Testis (tissue), 2 donors: ENCODE measurements around the gene EDAR.

ENCODE experiments used
- POLR2A ChIP-seq: fragments of 450-650 bp; IDR thresholded peaks from one replicate; pipeline ENCODE4 v1.6.1; 2017; ENCODE audit warnings: antibody characterized with exemption, mild to moderate bottlenecking, moderate library complexity
- TF ChIP-seq, protein P1 (sequence below), 3 experiments: fragments of 450-650 bp in 2 of 3; fragments of 200-600 bp in 1 of 3; sonication (generic) in 1 of 3; IDR thresholded peaks; one replicate each; pipeline ENCODE4 v1.5.1; 2016 to 2019; ENCODE audit warnings: antibody characterized with exemption in 3 of 3, mild to moderate bottlenecking in 2 of 3, moderate library complexity in 1 of 3

DNA sequence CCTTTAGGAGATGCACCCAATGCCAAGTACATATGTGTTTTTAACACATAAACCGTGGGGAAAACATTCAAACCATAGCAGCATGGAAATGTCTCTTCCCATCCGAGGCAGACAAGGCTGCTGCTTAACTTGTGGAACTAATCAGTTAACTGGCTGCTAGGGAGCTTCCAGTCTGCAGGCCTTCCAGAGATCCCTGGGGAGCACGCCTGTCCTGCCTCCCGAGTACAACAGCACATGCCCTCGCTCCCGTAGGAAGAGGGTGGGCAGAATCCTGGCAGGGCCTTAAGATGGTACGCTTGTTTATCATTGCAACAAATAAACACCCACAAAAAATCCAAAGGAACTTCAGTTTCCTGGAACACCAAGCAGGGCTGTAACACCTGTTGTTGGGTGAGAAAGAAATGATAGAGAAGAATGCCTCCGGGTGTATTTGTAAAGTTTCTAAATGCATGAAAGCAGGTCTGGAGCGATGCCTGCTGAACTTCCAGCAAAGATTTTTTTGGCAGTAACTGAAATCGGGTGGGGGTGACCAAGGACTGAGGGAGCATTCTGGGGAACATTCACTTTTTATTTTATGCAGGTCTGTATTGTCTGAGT is 56.2 kb downstream of the EDAR start:
- TF ChIP-seq, protein P1, sequence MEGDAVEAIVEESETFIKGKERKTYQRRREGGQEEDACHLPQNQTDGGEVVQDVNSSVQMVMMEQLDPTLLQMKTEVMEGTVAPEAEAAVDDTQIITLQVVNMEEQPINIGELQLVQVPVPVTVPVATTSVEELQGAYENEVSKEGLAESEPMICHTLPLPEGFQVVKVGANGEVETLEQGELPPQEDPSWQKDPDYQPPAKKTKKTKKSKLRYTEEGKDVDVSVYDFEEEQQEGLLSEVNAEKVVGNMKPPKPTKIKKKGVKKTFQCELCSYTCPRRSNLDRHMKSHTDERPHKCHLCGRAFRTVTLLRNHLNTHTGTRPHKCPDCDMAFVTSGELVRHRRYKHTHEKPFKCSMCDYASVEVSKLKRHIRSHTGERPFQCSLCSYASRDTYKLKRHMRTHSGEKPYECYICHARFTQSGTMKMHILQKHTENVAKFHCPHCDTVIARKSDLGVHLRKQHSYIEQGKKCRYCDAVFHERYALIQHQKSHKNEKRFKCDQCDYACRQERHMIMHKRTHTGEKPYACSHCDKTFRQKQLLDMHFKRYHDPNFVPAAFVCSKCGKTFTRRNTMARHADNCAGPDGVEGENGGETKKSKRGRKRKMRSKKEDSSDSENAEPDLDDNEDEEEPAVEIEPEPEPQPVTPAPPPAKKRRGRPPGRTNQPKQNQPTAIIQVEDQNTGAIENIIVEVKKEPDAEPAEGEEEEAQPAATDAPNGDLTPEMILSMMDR (IDR thresholded peaks at IDR 0.05): no peak
- TF ChIP-seq POLR2A: no peak
